HepG2 (cell line): ENCODE results near the gene BSG. TPM values are rescaled to one million over a fixed set of nuclear protein-coding genes. Genes with fewer than 3 reads are reported as not detected.

ENCODE experiments used
- ATF2 ChIP-seq: sonication (generic); formaldehyde crosslinking; IDR thresholded peaks from 2 replicates; pipeline ENCODE4 v1.4.0; 2020; ENCODE audit warnings: missing genetic modification reagents
- BRD4 ChIP-seq: sonication (generic); formaldehyde crosslinking; IDR thresholded peaks from 2 replicates; pipeline ENCODE4 v1.4.0; 2020; ENCODE audit warnings: missing genetic modification reagents
- CENPX ChIP-seq: sonication (generic); formaldehyde crosslinking; IDR thresholded peaks from 2 replicates; pipeline ENCODE4 v1.9.0; 2021; ENCODE audit warnings: mild to moderate bottlenecking, missing genetic modification reagents, moderate library complexity
- FOXP1 ChIP-seq, 2 experiments: fragments of 450-650 bp in 1 of 2; IDR thresholded peaks; 2 replicates each; pipeline ENCODE4 v1.6.1; 2017 to 2018; ENCODE audit warnings: antibody characterized with exemption in 1 of 2
- HIVEP1 ChIP-seq: sonication (generic); formaldehyde crosslinking; IDR thresholded peaks from 2 replicates; pipeline ENCODE4 v1.4.0; 2020; ENCODE audit warnings: mild to moderate bottlenecking, missing genetic modification reagents
- HNRNPK ChIP-seq: fragments of 200-400 bp; formaldehyde crosslinking; IDR thresholded peaks from 2 replicates; pipeline ENCODE4 v1.6.1; 2018; ENCODE audit warnings: low read length, low read depth, moderate library complexity, mild to moderate bottlenecking; ENCODE audit not compliant: poor library complexity, severe bottlenecking
- IRF2 ChIP-seq: IDR thresholded peaks from 2 replicates; pipeline ENCODE4 v1.6.1; 2018; ENCODE audit warnings: missing genetic modification reagents, missing compliant biosample characterization
- IRX3 ChIP-seq: sonication (generic); formaldehyde crosslinking; IDR thresholded peaks from 2 replicates; pipeline ENCODE4 v1.8.1; 2023; ENCODE audit warnings: mild to moderate bottlenecking, low read depth, missing genetic modification reagents, borderline replicate concordance
- MEF2D ChIP-seq: sonication (generic); formaldehyde crosslinking; IDR thresholded peaks from 2 replicates; pipeline ENCODE4 v1.5.1; 2020; ENCODE audit warnings: mild to moderate bottlenecking, missing genetic modification reagents
- NCOA5 ChIP-seq: sonication (generic); formaldehyde crosslinking; IDR thresholded peaks from 2 replicates; pipeline ENCODE4 v1.4.0; 2020; ENCODE audit warnings: missing genetic modification reagents
- NKX3-1 ChIP-seq: sonication (generic); formaldehyde crosslinking; IDR thresholded peaks from 2 replicates; pipeline ENCODE4 v1.5.0; 2020; ENCODE audit warnings: missing genetic modification reagents
- REL ChIP-seq: sonication (generic); formaldehyde crosslinking; conservative IDR thresholded peaks from 2 replicates; pipeline ENCODE4 v1.8.0; 2022; ENCODE audit warnings: mild to moderate bottlenecking, missing genetic modification reagents, moderate library complexity
- SAP130 ChIP-seq: IDR thresholded peaks from 2 replicates; pipeline ENCODE4 v1.6.1; 2016; ENCODE audit warnings: low read depth
- SRF ChIP-seq: IDR thresholded peaks from 2 replicates; pipeline ENCODE4 v1.6.1; 2011; ENCODE audit warnings: mild to moderate bottlenecking, low read depth, low read length, moderate library complexity
- TOPORS ChIP-seq: sonication (generic); formaldehyde crosslinking; IDR thresholded peaks from 2 replicates; pipeline ENCODE4 v1.8.0; 2023; ENCODE audit warnings: mild to moderate bottlenecking, missing genetic modification reagents
- ZFP36 ChIP-seq: fragments of 150-350 bp; IDR thresholded peaks from 2 replicates; pipeline ENCODE4 v1.6.1; 2018; ENCODE audit warnings: borderline replicate concordance, low read length, low read depth; ENCODE audit not compliant: partially characterized antibody
- ZFP37 ChIP-seq: sonication (generic); formaldehyde crosslinking; IDR thresholded peaks from 2 replicates; pipeline ENCODE4 v1.4.0; 2020; ENCODE audit warnings: missing genetic modification reagents, borderline replicate concordance
- ZNF121 ChIP-seq: sonication (generic); formaldehyde crosslinking; IDR thresholded peaks from 2 replicates; pipeline ENCODE4 v1.5.0; 2020; ENCODE audit warnings: mild to moderate bottlenecking, missing genetic modification reagents
- ZNF564 ChIP-seq: sonication (generic); formaldehyde crosslinking; IDR thresholded peaks from 2 replicates; pipeline ENCODE4 v1.8.1; 2023; ENCODE audit warnings: mild to moderate bottlenecking, missing genetic modification reagents
- ZNF616 ChIP-seq: sonication (generic); formaldehyde crosslinking; IDR thresholded peaks from 2 replicates; pipeline ENCODE4 v1.5.0; 2020; ENCODE audit warnings: low read depth, mild to moderate bottlenecking, missing genetic modification reagents
- polyA plus RNA-seq, 8 experiments: library from polyadenylated mRNA; depleted of rRNA in 3 of 8; stranded (reverse) in 7 of 8; unstranded in 1 of 8; fragments of >200 nt; fragmentation: Illumina TruSeq in 4 of 8; extraction: Trizol in 4 of 8; gene quantifications; 2 replicates each; pipeline versions ENCODE4 v1.2.1 to v1.2.3, GENCODE V29; 2011 to 2016; ENCODE audit warnings: low read depth in 4 of 8, missing spikeins in 1 of 8, mixed read lengths in 1 of 8; ENCODE audit not compliant: insufficient read depth in 1 of 8
- total RNA-seq, 5 experiments: library from RNA; depleted of rRNA; stranded (reverse); fragments of >200 nt; fragmentation: Illumina TruSeq; extraction: Trizol; gene quantifications; 2 replicates each; pipeline ENCODE4 v1.2.3, GENCODE V29; 2016; ENCODE audit warnings: low read depth in 1 of 5
- TF ChIP-seq, protein P1 (sequence below): sonication (generic); formaldehyde crosslinking; IDR thresholded peaks from 2 replicates; pipeline ENCODE4 v1.4.0; 2020; ENCODE audit warnings: missing genetic modification reagents, borderline replicate concordance
- TF ChIP-seq, protein P2 (sequence below): sonication (generic); formaldehyde crosslinking; IDR thresholded peaks from 2 replicates; pipeline ENCODE4 v1.4.0; 2020; ENCODE audit warnings: missing genetic modification reagents
- TF ChIP-seq, protein P3 (sequence below): sonication (generic); formaldehyde crosslinking; IDR thresholded peaks from 2 replicates; pipeline ENCODE4 v1.8.0; 2022; ENCODE audit warnings: mild to moderate bottlenecking, missing genetic modification reagents; ENCODE audit not compliant: insufficient replicate concordance
- TF ChIP-seq, protein P4 (sequence below): IDR thresholded peaks from 2 replicates; pipeline ENCODE4 v1.6.1; 2016; ENCODE audit warnings: control low read depth

BSG gene
- total and polyA plus RNA-seq, 2 of the 13 experiments (the other 11 are each of a cell fraction or from before 2014, with no cell fraction given): 309 to 754 TPM

DNA sequence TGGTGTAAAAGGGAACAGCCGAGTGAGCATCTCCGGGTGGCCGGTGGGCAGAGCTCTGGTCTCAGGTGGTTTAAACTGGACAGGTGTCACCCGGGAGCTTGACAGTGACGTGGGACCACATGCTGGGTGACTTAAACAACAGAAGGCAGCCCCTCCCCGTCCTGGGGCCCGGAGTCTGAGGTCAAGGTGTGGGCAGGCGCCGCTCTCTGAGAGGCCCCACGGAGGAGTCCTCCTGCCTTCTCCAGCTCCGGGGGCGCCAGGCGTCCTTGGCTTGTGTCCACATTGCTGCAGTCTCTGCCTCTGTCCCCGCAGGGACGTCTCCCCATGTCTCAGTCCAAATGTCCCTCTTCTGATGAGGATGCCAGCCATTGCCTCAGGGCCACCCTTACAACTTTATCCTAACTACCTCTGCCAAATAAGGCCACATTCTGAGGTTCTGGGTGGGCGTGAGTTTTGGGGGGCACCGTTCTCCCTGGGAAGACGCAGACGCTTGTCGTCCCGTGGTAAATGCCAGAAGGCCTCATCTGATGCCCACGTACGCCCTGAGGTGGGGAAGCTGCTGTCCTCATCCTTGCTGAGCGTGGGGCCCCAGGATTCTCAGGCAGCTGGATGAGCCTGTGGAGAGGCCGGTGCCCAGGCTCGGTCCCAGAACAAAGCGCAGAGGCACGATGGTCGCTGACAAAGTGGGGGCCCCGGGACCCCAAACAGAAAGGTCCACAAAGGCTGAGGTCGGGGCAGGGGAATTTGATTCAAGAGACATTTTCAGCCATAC is 15.6 kb upstream of the BSG start (continued):
- TF ChIP-seq, protein P1, sequence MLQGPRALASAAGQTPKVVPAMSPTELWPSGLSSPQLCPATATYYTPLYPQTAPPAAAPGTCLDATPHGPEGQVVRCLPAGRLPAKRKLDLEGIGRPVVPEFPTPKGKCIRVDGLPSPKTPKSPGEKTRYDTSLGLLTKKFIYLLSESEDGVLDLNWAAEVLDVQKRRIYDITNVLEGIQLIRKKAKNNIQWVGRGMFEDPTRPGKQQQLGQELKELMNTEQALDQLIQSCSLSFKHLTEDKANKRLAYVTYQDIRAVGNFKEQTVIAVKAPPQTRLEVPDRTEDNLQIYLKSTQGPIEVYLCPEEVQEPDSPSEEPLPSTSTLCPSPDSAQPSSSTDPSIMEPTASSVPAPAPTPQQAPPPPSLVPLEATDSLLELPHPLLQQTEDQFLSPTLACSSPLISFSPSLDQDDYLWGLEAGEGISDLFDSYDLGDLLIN (CRISPR knock-in tag): no peak
- TF ChIP-seq MEF2D: no peak; the same call in 1 of the 2 replicates
- TF ChIP-seq ZNF121 (CRISPR knock-in tag): no peak
- TF ChIP-seq, protein P2, sequence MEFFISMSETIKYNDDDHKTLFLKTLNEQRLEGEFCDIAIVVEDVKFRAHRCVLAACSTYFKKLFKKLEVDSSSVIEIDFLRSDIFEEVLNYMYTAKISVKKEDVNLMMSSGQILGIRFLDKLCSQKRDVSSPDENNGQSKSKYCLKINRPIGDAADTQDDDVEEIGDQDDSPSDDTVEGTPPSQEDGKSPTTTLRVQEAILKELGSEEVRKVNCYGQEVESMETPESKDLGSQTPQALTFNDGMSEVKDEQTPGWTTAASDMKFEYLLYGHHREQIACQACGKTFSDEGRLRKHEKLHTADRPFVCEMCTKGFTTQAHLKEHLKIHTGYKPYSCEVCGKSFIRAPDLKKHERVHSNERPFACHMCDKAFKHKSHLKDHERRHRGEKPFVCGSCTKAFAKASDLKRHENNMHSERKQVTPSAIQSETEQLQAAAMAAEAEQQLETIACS: 0 out of 2 replicates have a peak, but pooled peaks have one; percentile 33
- no peak for TF ChIP-seq ATF2 (CRISPR knock-in tag)
- no peak for TF ChIP-seq NKX3-1 (CRISPR knock-in tag)
- TF ChIP-seq IRF2: no peak
- TF ChIP-seq HIVEP1 (CRISPR knock-in tag): no peak
- TF ChIP-seq NCOA5 (CRISPR knock-in tag): no peak
- TF ChIP-seq HNRNPK: no peak
- no peak for TF ChIP-seq ZNF616
- TF ChIP-seq ZFP37 (CRISPR knock-in tag): no peak
- no peak for TF ChIP-seq FOXP1 (IDR thresholded peaks at IDR 0.05)
- TF ChIP-seq FOXP1 (CRISPR knock-in tag; IDR thresholded peaks at IDR 0.05): 0 out of 2 replicates have a peak, but pooled peaks have one; percentile 25
- TF ChIP-seq, protein P3, sequence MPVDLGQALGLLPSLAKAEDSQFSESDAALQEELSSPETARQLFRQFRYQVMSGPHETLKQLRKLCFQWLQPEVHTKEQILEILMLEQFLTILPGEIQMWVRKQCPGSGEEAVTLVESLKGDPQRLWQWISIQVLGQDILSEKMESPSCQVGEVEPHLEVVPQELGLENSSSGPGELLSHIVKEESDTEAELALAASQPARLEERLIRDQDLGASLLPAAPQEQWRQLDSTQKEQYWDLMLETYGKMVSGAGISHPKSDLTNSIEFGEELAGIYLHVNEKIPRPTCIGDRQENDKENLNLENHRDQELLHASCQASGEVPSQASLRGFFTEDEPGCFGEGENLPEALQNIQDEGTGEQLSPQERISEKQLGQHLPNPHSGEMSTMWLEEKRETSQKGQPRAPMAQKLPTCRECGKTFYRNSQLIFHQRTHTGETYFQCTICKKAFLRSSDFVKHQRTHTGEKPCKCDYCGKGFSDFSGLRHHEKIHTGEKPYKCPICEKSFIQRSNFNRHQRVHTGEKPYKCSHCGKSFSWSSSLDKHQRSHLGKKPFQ (CRISPR knock-in tag): no peak
- TF ChIP-seq, protein P4, sequence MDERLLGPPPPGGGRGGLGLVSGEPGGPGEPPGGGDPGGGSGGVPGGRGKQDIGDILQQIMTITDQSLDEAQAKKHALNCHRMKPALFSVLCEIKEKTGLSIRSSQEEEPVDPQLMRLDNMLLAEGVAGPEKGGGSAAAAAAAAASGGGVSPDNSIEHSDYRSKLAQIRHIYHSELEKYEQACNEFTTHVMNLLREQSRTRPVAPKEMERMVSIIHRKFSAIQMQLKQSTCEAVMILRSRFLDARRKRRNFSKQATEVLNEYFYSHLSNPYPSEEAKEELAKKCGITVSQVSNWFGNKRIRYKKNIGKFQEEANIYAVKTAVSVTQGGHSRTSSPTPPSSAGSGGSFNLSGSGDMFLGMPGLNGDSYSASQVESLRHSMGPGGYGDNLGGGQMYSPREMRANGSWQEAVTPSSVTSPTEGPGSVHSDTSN (CRISPR knock-in tag): no peak
- no peak for TF ChIP-seq SRF
- TF ChIP-seq CENPX (CRISPR knock-in tag): no peak
- TF ChIP-seq ZNF564 (CRISPR knock-in tag): no peak
- no peak for TF ChIP-seq IRX3 (CRISPR knock-in tag)
- peak; percentile 36; the same call in 1 of the 2 replicates for TF ChIP-seq SAP130 (CRISPR knock-in tag)
- no peak for TF ChIP-seq TOPORS (CRISPR knock-in tag)
- no peak for TF ChIP-seq ZFP36
- no peak for TF ChIP-seq REL (CRISPR knock-in tag)
- TF ChIP-seq BRD4 (CRISPR knock-in tag): no peak
